Keratinocyte (primary cell): ENCODE results near the gene MBTPS1. TPM values are rescaled to one million over a fixed set of nuclear protein-coding genes. Genes with fewer than 3 reads are reported as not detected.

Experiments used
- DNase-seq: peaks from one replicate; pipeline ENCODE4 v3.0.0-alpha.2; 2011; ENCODE audit warnings: low read depth, missing footprints, low spot score
- FAIRE-seq: peaks from 2 replicates; lab custom pipeline; 2011; peaks lifted over from hg19 to GRCh38; lab: Jason Lieb, UNC
- H2AFZ ChIP-seq: 2 replicates; pipeline ENCODE4 v1.6.0; 2012; ENCODE audit warnings: low read length, control low read depth, inconsistent platforms; ENCODE audit not compliant: control insufficient read depth
- H3K27ac ChIP-seq: 2 replicates; pipeline ENCODE4 v1.5.1; 2011; ENCODE audit warnings: low read length; ENCODE audit not compliant: control insufficient read depth, insufficient read depth
- H3K27me3 ChIP-seq: 3 replicates; pipeline ENCODE4 v1.6.0; 2011; ENCODE audit warnings: low read length; ENCODE audit not compliant: control insufficient read depth, insufficient read depth; ENCODE audit errors: extremely low read depth
- H3K36me3 ChIP-seq, 2 experiments: 2 replicates in 1 of 2; 3 replicates in 1 of 2; pipeline ENCODE4 v1.5.1; 2011; ENCODE audit warnings: low read length in 2 of 2, mild to moderate bottlenecking in 1 of 2; ENCODE audit not compliant: control insufficient read depth in 2 of 2, insufficient read depth in 2 of 2; ENCODE audit errors: extremely low read depth in 1 of 2
- H3K4me1 ChIP-seq: 3 replicates; pipeline ENCODE4 v1.5.1; 2011; ENCODE audit warnings: low read length; ENCODE audit not compliant: control insufficient read depth, insufficient read depth; ENCODE audit errors: extremely low read depth
- H3K4me2 ChIP-seq: 3 replicates; pipeline ENCODE4 v1.6.0; 2011; ENCODE audit warnings: low read depth, low read length; ENCODE audit not compliant: control insufficient read depth, insufficient read depth; ENCODE audit errors: extremely low read depth
- H3K4me3 ChIP-seq, 3 experiments: fragments of 200-600 bp in 1 of 3; sonication (generic) in 1 of 3; 2 replicates in 2 of 3; 3 replicates in 1 of 3; pipeline ENCODE4 v1.5.1; 2011 to 2016; ENCODE audit warnings: low read length in 3 of 3, mild to moderate bottlenecking in 3 of 3, control low read depth in 2 of 3, inconsistent platforms in 1 of 3, low read depth in 1 of 3, mixed read lengths in 1 of 3, mixed run types in 1 of 3, moderate library complexity in 1 of 3; ENCODE audit not compliant: control insufficient read depth in 2 of 3, insufficient read depth in 2 of 3; ENCODE audit errors: extremely low read depth in 1 of 3
- H3K79me2 ChIP-seq: 2 replicates; pipeline ENCODE4 v1.6.0; 2012; ENCODE audit warnings: low read length; ENCODE audit not compliant: control insufficient read depth, insufficient read depth
- H3K9ac ChIP-seq: 3 replicates; pipeline ENCODE4 v1.6.0; 2011; ENCODE audit warnings: low read length; ENCODE audit not compliant: control insufficient read depth, insufficient read depth; ENCODE audit errors: extremely low read depth
- H3K9me1 ChIP-seq: 3 replicates; pipeline ENCODE4 v1.6.0; 2011; ENCODE audit warnings: low read length; ENCODE audit not compliant: control insufficient read depth, insufficient read depth; ENCODE audit errors: extremely low read depth
- H3K9me3 ChIP-seq: 2 replicates; pipeline ENCODE4 v1.5.1; 2012; ENCODE audit warnings: low read depth, low read length; ENCODE audit not compliant: control insufficient read depth
- H4K20me1 ChIP-seq: 3 replicates; pipeline ENCODE4 v1.6.0; 2011; ENCODE audit warnings: low read length; ENCODE audit not compliant: control insufficient read depth, insufficient read depth; ENCODE audit errors: extremely low read depth
- EZH2 ChIP-seq: IDR thresholded peaks from one replicate; pipeline ENCODE4 v1.6.1; 2012; ENCODE audit warnings: inconsistent platforms, mild to moderate bottlenecking, low read length, moderate library complexity
- dilution Hi-C: fragments of 300-500 bp; cut with MboI; formaldehyde crosslinking; loops from one replicate; pipeline ENCODE4 v1.7.0; 2020; ENCODE audit warnings: low sequenced_read_pairs; ENCODE audit not compliant: extremely low pct_ligation_motif_present
- polyA plus RNA-seq, 5 experiments: library from polyadenylated mRNA; depleted of rRNA in 3 of 5; stranded (reverse) in 3 of 5; stranded (forward) in 1 of 5; unstranded in 1 of 5; fragments of >200 nt; gene quantifications; 1 replicate in 1 of 5; 2 replicates in 3 of 5; 3 replicates in 1 of 5; pipeline versions ENCODE4 v1.2.1 to v1.2.3, GENCODE V29; 2011 to 2012; ENCODE audit warnings: missing spikeins in 2 of 5, low read depth in 1 of 5, low replicate concordance in 1 of 5
- TF ChIP-seq, protein P1 (sequence below), 3 experiments: IDR thresholded peaks in 1 of 3; conservative IDR thresholded peaks in 1 of 3; optimal IDR thresholded peaks in 1 of 3; 2 replicates in 2 of 3; 3 replicates in 1 of 3; pipeline versions ENCODE3 to v1.5.1; 2011; ENCODE audit warnings: low read length in 3 of 3, mild to moderate bottlenecking in 3 of 3, moderate library complexity in 2 of 3, control low read depth in 1 of 3, inconsistent platforms in 1 of 3; ENCODE audit not compliant: insufficient read depth in 2 of 3; ENCODE audit errors: extremely low read depth in 1 of 3

The MBTPS1 gene
- polyA plus RNA-seq, 1 donor (not counting 4 experiments of a cell fraction or from before 2014, with no cell fraction given): 56.0 TPM

DNA sequence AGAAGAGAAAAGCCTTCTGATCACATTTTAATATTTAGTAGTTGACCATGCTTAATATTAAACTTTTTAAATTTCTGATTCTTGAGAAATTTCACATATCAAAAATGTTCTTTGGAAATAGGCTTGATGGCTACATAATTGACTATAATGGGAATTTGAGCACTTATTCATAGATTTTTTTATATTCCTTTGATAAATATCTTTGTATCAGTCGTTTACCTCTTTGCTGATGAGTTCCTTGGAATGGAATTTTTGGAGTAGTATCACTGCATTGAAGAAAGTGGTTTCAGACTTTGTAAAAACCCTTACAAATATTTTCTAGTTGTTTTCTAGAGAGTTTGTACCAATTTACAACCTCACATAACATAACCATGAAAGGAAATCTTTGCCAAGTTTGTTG lies 43.1 kb upstream of the MBTPS1 start:
- TF ChIP-seq, protein P1, sequence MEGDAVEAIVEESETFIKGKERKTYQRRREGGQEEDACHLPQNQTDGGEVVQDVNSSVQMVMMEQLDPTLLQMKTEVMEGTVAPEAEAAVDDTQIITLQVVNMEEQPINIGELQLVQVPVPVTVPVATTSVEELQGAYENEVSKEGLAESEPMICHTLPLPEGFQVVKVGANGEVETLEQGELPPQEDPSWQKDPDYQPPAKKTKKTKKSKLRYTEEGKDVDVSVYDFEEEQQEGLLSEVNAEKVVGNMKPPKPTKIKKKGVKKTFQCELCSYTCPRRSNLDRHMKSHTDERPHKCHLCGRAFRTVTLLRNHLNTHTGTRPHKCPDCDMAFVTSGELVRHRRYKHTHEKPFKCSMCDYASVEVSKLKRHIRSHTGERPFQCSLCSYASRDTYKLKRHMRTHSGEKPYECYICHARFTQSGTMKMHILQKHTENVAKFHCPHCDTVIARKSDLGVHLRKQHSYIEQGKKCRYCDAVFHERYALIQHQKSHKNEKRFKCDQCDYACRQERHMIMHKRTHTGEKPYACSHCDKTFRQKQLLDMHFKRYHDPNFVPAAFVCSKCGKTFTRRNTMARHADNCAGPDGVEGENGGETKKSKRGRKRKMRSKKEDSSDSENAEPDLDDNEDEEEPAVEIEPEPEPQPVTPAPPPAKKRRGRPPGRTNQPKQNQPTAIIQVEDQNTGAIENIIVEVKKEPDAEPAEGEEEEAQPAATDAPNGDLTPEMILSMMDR (optimal IDR thresholded peaks at IDR 0.05 in 1 of 3, IDR thresholded peaks at IDR 0.05 in 1 of 3, conservative IDR thresholded peaks at IDR 0.05 in 1 of 3; ENCODE audit: extremely low read depth in 1 of 3, insufficient read depth in 2 of 3, low read length in 3 of 3): no peak
- TF ChIP-seq EZH2: no peak
- H3K4me1 ChIP-seq: no peaks in the 10 kb centered on the region
- DNase-seq (no peak), FAIRE-seq (no peak)
- H3K27me3 ChIP-seq: peaks cover 5% of the 10 kb centered on the region
- no peak overlapping the region for H3K27ac ChIP-seq
- dilution Hi-C loops: no loop called here
- H2AFZ ChIP-seq: no peak overlapping the region
- H4K20me1 ChIP-seq: no peaks in the 10 kb centered on the region
- H3K79me2 ChIP-seq: no peaks in the 10 kb centered on the region
- peaks cover 2% of the 10 kb centered on the region for H3K9me3 ChIP-seq
- H3K36me3 ChIP-seq: no peaks in the 10 kb centered on the region
- H3K4me2 ChIP-seq: no peak overlapping the region
- no peak overlapping the region for H3K4me3 ChIP-seq
- no peaks in the 10 kb centered on the region for H3K9me1 ChIP-seq
- no peak overlapping the region for H3K9ac ChIP-seq

DNA sequence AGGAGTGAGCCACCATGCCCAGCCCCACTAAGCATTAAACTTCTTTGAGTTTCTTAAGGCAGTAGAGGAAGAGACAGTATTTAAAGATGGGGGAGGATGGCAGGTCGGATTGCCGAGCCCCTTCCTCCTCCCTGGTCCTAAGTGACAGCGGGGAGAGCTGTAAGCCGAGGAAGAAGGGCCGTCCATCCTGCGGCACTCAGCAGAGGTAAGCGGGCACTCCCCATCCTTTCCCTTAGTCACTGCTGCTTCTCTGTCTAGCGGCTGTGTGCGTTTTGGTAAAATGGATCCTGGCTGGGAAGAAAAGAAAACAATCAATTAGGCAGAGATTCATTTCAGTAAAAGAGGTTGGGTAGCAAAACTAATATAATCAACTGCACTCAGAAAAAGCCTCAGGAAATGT lies 42.3 kb upstream of the MBTPS1 start:
- H3K4me2 ChIP-seq: no peak overlapping the region
- no peaks in the 10 kb centered on the region for H3K9me1 ChIP-seq
- no peak for DNase-seq
- dilution Hi-C loops: no loop called here
- FAIRE-seq: no peak
- H3K27me3 ChIP-seq: peaks cover 5% of the 10 kb centered on the region
- TF ChIP-seq EZH2: no peak
- TF ChIP-seq, protein P1 (optimal IDR thresholded peaks at IDR 0.05 in 1 of 3, IDR thresholded peaks at IDR 0.05 in 1 of 3, conservative IDR thresholded peaks at IDR 0.05 in 1 of 3; ENCODE audit: extremely low read depth in 1 of 3, insufficient read depth in 2 of 3, low read length in 3 of 3): no peak
- no peaks in the 10 kb centered on the region for H3K79me2 ChIP-seq
- H3K4me1 ChIP-seq: no peaks in the 10 kb centered on the region
- H4K20me1 ChIP-seq: no peaks in the 10 kb centered on the region
- H3K4me3 ChIP-seq: no peak overlapping the region
- H3K9ac ChIP-seq: no peak overlapping the region
- H3K36me3 ChIP-seq: no peaks in the 10 kb centered on the region
- no peak overlapping the region for H2AFZ ChIP-seq
- H3K9me3 ChIP-seq: peaks cover 2% of the 10 kb centered on the region
- H3K27ac ChIP-seq: no peak overlapping the region
